ENCODE results near the gene TANGO2.

DNA sequence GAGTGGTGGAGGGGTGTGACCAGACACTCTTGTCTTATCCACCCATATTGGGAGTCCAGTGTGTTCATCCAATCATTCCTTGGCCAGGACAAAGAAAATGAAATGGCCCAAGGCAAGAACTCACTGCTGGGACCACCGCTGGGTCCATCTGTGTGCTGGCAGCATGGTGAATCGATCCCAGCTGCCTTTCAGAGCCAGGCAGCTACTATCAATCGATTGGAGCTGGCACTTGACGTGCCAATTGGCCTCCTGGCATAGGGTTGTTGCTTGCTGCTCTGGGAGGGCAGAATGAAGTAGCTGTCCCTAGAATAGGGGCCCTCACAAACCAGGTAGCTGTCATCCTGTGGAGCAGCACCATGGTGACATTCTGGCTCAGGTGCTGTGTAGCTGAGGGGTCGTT, 2.9 kb upstream of the TANGO2 start:
- TF ChIP-seq, protein P1, sequence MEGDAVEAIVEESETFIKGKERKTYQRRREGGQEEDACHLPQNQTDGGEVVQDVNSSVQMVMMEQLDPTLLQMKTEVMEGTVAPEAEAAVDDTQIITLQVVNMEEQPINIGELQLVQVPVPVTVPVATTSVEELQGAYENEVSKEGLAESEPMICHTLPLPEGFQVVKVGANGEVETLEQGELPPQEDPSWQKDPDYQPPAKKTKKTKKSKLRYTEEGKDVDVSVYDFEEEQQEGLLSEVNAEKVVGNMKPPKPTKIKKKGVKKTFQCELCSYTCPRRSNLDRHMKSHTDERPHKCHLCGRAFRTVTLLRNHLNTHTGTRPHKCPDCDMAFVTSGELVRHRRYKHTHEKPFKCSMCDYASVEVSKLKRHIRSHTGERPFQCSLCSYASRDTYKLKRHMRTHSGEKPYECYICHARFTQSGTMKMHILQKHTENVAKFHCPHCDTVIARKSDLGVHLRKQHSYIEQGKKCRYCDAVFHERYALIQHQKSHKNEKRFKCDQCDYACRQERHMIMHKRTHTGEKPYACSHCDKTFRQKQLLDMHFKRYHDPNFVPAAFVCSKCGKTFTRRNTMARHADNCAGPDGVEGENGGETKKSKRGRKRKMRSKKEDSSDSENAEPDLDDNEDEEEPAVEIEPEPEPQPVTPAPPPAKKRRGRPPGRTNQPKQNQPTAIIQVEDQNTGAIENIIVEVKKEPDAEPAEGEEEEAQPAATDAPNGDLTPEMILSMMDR (IDR thresholded peaks at IDR 0.05): no peak
- no peak for TF ChIP-seq POLR2A (IDR thresholded peaks at IDR 0.05)
- no peak for TF ChIP-seq POLR2AphosphoS5 (IDR thresholded peaks at IDR 0.05)
